AML-193 (cell line): ENCODE measurements around the gene RAB11FIP4.

Experiments
- DNase-seq, 2 experiments: peaks; one replicate each; lab custom pipeline; 2025; lab: John Stamatoyannopoulos, UW

Gene RAB11FIP4

DNA sequence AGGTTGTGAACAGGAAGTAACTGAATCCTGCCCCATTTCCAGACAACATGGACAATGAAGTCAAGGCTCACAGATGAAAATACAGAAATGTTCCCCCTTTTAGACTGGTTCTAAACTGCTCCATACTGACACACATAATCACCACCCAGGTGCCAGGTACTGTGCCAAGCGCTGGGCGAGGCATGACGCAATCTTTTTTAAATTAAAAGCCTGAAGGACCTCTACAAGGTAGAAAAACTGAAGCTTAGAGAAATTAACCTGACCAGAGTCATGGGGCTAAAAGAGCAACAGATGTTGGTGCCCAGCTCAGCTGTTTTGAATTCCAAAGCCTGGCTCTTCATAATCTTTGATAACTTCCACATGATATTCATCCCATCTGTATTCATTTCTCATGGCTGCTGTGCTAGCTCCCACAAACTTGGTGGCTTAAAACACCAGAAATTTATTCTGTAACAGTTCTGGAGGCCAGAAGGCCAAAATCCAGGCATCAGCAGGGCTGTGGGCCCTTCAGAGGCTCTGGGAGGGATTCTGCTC, 4.9 kb upstream of the RAB11FIP4 start:
- DNase-seq: no peak

DNA sequence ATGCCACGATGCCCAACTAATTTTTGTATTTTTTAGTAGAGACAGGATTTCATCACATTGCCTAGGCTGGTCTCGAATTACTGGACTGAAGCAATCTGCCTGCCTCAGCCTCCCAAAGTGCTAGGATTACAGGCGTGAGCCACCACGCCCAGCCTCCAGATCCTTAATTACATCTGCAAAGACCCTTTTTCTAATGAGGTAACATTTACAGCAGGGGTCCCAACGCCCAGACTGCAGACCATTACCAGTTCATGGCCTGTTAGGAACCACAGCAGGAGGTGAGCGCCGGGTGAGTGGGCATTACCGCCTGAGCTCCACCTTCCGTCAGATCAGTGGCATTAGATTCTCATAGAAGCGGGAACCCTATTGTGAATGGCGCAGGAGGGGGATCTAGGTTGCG, 4.0 kb upstream of the RAB11FIP4 start:
- DNase-seq: no peak

DNA sequence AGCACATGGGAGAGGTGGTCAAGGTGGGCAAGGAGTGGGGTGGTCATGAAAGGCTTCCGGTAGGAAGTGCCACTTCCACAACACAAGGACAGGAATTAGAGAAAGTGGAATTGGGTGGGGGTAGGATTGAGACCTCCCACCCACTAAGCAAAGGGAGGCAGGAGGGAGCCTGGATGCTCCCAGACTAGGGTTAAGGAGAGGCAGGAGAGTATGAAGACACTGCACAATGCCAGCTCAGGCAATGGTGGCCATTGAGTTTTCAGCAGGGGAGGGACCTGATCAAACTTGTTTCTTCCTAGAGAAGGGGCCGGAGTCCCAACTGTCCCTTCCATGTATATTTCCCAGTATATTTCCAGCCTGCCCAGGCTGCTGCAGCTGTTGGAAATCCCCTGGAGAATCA, 3.1 kb upstream of the RAB11FIP4 start:
- DNase-seq: no peak

DNA sequence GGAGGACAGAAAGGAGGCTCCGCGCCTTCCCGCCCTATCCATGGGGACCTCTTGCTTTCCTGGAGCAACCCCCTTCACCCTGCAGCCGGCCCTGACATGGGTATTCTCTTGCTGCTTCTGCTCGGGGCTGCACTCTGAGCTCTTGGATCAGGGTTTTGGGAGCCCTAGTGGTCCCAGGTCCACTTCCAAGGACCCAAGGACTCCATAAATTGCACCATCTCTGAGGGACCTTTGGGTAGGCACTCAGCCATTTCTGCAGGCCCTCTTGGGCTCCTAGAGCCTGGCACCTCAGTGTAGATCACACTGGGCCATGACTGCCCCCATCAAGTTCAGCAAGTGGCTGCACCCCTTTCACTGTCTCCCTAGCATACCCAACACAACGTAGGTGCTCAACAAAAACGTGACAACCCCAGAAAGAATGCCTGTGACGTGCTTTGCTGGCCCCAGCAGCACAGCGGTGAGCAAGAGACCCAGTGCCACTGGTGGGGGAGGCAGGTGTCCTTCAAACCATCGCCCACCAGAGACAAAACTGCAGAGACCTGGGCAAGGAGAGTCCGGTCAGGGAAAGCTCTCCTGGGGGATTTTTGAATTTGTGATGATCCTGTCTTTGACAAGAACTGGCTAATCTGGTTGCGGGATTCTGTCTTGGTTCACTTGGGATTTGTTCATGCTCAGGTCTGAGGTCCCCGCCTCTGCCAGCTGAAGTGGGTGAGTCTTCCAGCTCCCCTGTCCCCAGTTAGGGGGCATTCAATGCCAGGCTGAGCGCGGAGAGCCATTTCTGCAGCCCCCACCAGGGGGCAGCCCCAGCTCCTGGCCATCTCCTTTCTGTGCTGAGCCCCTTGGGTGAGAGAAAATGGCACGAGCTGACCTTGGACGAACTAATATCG, 2.5 kb upstream of the RAB11FIP4 start:
- no peak for DNase-seq

DNA sequence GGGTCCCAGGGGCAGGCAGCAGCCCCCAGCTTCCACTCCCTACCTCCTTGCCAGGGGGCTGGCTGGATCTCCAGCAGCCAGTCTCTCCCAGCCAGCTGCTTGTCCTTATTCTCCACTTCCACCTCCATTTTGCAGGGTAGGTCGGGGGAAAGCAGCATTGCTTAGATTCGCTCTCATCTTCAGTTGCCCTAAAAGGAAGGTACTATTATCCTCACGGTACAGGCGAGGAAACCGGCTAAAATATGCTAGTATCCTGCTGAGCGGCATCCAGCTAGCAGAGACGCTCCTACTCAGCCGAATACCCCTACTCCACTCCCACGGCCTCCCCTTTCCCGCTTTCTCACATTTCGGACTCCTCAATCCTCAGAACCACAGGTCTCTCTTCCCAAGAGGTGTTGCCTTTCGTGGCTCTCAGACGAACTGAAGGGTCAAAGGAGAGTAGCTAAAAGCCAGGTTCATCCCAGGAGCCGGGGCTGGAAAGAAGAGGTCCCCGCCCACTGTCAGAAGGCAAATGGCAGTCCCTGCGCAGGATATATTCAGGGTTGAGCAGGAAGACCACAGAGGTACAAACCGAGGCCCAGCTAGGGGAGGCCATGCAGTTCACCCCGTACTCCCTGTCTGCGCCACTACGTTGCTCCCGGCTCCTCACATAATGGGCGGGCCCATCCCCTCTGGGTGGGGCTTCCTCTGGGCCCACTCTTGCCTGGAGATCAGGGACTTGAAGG, 1.7 kb upstream of the RAB11FIP4 start:
- DNase-seq: no peak

DNA sequence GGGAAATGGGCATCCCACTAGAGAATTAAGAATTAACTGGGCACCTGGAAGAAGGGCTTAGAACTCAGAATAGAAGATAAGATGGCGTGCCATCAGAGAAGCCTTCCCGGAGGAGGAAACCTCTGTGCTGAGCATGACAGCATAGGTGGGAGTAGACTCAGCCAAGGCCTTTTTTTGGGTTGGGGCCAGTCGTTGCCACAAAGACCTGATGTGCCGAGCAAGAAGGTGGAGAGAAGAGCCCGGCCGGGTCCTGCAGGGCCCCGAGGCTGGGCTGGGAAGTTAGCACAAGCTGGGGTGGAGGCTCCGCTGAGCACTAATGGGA, 1.1 kb upstream of the RAB11FIP4 start:
- no peak for DNase-seq

DNA sequence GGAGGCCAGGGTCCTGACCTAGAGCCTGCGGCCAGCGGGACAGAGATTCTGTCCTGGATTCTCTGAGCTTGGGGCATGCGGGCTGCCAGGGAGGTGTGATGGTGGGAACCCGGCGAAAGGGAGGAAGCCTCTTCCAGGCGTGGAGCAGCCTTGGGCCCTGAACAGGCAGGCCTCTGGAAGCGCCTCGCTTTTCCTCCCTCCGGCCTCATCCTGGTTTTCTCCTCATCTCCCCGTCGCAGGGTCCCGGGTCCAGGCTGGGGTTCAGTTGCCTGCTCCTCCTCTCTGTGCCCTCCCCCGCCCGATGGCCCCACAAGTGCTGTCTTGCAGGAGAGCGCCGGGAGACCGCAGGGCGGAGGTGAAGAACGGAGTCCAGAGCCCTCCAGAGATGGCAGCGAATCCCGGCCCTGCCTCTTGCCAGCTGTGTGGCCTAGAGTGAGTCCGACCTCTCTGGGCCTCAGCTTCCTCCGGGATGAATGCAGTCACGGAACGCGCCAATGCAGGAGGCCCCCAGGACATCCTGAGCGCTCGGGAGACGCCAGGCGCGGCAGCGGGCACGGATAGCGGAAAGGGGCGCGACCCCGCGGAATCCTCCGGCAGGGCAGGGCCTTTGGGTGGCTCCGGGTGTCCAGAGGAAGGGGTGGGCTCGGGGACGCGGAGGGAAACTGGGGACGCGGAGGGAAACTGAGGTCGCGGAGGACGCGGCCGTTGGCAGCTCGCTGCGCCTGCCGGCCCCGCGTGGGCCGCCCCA, 553 bp upstream of the RAB11FIP4 start:
- DNase-seq: no peak

DNA sequence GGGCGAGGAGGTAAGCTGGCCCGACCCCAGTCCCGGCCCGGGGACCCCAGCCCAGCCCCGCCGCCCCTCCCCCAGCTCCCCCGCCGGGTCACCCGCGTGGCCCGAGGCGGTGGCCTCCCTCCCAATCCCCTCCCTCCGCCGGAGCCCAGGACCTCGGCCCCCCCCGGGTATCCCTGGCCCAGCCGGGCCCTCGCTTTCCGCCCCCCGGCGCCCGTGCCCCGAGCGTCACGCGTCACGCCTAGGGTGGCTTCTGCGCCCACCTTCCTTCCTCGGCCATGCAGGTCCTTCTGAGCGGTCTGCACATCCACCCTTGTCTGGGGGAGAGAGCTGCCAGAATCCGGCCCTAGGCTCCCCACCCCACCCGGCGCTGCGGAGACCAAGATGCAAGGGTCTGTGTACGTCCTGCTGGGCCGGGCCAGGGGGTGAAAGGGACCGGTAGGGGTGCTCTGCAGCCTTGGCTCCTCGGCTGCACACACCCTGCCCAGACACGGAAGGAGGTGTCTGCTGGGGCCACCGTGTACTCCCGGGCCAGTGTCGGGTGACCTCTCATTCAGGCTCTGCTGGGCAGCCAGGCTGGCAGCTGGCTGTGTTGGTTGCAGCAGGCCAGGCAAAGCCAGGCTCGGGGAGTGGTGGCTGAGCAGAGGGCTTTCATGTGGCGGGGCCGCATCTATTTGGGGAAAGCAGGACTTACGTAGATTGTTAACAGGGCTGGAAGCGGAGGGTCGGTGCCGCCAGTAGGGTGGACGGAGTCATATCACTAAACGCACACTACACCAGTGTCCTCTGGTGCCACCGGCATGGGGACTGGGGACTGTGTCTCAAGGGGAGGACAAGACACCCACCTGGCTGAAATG, 754 bp downstream of the RAB11FIP4 start:
- no peak for DNase-seq

DNA sequence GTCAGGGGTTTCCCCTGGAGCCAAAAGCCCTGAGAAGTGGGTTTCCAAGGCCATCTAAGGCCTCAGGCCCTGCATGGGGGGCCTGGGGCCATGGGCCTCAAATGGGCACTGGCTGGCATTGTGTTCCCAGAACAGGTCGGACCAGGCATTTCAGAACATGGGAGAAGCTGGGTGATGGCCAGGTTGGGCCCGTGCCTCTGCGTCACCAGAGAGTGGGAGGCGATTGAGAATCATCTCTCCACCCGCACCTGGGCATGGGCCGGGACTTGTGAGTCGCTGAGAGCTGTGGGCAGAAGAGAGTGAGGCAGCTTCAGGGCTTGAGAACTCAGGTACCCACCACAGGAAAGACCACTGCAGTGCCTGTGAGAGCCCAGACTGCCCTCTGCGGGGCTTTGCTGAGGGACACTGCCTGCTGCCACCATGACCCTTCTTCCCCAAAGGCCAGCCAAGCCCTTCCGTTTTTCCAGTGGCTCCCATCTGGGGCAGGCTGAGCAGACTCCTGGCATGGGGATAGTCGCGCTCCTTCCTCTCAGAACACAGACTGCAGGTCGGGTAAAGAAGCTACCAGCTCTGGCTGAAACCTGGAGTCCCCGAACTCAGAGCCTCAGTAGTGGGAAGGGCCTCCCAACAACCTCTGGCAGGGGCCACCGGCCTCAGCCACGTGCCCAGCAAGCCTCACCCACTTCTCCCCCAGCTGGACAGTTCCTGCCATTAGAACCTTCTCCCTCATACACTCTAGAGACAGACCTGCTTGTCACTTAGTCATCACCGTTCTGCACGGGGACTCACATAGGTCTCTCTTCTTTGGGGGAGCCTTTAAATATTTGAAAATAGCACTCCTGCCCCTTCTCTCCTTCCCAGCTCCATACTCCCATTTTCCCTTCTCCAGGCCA, 1.6 kb downstream of the RAB11FIP4 start:
- DNase-seq: no peak

DNA sequence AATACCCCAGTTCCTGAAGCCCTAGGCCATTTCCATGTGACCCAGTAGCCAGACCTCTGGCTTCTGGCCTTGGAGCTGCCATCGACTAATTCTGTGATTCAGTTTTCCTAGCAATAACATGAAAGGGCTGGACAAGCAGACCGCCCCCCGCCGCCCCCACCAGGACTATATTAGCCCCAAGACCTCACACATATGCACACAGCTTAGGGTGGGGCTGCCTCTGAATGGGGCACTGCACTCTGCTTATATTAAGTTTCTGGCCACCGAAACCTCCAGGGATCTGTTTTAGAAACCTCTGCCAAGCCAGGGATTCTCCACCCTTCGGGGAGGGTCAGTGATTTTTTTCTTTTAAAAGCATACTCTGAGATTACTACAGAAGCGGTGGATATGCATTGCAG, 2.3 kb downstream of the RAB11FIP4 start:
- no peak for DNase-seq

DNA sequence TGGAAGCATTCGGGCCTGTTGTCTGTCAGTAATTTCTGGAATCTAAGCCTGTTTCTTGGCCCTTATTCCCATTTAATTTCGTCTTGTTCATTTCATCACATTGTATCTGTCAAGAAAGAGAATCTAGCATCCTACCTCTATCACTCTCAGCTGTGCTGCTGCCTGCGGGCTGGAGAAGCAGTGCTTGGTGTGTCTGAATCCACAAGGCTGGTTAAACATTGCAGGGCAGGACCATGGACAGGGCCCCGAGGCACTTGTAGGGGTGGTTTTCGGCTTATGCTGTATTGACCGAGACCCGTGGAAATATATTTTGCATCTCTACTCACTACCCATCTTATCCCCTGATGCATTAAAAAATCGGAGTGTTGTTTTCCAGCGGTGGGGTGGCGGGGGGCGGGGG, 3.1 kb downstream of the RAB11FIP4 start:
- no peak for DNase-seq

DNA sequence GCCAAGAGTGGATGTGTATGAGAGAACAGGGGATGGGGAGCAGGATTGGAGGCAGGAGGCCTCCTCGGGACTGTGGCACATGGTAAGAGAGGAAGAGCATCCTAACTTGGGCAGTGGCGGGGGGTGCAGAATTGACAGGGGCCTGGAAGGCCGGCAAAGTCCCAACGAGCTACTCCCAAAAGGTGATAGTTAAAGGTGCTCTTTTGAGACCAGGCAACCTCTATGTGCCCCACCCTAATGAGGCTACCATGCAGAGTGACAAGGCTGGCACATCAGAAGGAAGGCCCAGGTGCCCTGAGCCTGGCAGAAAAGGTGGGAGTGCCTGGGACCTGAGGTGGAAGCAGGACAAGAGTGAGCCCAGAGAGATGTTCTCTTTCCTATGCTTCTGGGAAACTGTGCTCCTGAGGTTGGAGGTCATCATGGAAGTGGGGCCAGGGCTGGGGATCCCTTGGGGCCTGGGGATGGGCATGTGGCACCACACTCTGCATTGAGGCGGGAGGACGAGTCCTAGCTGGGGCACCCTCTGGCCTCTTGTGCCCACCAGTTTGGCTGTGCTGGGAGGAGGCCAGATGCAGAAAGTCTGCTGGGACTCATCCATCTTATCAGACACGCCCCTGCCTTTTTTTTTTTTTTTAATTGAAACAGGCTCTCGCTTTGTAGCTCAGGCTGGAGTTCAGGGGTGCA, 5.9 kb downstream of the RAB11FIP4 start:
- DNase-seq: no peak

DNA sequence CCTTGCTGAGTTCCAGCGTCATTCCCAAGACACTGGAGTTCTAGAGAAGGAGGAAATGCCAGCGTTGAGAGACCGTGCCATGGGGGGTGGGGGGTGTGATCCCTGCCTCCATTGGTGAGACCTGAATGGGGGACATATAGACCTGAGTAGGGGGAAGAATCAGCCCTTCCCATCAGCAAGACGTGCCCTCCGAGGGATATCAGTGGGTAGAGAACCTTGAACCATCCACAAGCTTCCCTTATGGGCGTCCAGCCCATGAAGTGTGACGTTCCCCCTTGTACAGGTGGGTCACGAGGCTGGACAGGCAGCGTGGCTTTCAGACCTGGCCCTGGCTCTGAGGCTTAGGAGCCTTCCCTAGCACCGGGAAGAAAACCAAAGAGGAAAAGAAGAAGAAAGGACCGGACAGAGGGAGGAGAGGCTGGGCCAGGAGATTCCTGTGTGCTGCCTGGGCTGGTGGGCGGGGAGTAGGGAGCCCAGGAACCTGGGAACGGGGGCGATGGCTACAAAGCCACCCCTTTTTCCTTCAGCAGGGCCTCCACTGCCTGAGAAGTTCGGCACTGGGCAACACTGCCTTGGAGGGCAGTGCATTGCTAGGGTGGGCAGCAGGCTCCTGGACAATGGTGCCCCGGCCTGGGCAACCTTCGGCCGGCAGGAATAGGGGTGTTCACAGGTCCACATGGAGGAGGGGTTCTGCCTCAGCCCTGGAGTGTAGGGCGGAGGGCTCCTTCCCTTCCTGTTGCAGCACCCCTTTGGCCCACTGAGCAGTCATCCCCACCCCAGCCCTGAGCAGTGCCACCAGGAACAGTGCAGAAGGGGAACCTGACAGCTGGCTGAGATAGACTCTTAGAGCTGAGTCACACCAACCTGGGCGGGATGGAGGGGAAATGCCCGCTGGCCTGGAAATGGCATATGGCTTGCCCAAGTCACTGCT, 7.2 kb downstream of the RAB11FIP4 start:
- DNase-seq: no peak

DNA sequence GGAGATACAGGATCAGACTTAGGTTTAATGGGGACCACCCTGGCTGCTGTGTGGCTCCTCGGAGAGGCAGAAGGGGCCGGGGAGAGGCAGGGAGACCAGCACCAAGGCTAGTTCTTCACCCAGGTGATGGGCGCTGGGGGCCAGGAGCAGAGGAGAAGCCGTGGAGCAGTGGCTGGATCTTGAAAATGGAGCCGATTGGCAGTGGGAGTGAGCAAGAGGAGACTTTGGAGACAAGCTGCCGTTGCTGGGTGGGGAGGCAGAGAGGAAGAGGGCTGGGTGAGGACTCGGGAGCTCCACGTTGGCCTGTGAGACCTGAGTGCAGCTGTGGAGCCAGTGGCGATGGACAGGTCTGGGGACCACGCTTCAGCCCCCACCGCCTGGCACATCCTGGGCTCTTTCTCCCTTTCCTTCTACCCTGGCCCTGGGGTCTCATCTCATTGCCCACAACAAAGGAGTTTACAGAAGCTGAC, 9.0 kb downstream of the RAB11FIP4 start:
- no peak for DNase-seq

DNA sequence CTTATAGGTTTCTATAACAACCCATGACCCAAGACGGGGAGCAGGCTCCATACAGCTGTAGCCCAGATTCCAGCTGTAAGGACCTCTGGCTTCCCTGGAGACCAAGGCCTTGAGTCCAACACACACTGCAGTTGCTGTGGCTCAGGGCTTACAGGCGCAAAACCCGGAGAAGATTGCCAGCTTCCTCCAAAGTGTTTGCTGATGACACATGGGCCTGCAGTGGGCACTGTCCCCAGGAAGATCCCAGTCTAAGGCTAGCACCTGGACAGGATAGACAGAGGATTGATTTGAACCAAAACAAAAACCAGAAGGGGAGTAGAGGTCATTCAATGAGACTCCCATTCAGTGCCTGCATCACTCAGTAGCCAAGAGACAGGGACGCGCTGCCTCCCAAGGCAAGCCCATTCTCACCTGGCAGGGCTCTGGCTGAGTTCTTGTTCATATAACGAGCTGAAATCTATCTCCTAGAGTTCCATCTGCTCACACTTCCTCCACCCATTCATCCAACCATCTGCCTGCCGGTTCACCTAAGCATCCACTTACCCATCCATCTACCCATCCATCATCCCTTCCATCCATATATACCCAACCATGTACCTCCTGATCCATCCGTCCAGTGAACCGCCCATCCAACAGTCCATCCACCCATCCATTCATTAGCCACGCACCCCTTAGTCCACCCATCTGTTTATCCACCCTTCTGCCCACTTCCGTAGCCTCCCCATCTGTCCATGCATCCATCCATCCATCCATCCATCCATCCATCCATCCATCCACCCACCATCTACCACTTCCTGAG, 10.2 kb downstream of the RAB11FIP4 start:
- no peak for DNase-seq

DNA sequence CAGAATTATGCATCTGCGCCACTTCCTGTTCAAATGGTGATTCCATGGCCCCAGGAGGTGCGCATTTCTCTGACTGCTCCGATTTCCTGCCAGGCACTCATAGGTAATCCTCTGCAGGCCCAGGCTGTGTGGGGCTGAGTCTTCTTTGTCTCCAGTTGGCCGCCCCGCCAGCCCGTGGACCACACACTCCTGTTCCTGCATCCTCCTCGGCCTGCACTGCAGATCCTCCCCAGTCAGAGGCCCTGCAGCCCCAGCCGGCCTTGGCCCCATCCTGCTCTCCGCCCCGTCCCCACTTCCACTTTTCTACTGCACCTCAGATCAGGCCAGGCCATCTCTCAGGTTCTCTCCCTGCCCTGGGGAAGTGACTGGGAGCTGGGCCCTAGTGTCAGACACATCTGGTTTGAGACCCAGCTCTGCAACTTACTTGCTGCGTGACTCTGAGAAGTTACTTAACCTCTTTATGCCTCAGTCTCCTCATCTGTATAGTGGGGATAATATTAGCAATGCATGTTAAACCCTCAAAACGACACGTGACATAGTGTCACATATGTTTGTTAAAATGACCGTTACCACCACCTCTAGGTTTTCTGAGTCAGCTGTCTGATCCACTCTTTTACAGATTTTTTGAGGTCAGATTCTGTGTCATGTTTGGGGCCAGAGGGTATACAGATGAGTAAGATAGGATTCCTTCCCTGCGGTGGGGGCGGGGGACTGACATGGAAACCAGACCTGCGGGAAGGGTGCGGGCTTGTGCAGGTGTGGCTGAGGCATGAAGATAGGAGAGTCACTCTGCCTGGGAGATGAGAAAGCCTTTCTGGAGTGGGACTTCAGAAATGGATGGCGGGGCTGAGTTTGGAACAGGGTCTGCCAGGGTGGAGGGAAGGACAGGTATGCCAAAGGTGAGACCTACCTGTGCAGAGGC, 12.8 kb downstream of the RAB11FIP4 start:
- DNase-seq: no peak

DNA sequence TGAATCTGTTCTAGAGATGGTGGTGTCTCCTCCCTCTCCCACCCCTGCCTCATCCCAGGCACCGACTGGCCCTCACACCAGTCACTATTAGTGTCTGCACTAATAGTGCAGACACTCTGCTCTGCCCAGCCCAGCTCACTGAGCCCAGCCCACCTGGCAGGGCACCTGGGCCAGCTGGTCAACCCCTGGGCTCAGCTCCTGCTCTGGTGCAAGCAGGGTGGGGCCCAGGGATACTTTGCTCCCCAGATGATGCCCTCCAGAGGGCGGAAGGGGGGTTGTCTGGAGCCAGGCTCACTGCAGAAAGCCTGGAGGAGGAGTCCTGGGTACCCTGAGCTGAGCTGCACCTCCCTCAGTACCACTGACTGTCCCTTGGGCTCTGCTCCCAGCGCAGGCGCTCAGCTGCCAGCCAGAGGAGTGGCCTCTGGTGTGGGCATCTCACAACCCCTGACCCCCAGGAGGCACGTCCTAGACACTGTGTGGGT, 14.5 kb downstream of the RAB11FIP4 start:
- DNase-seq: no peak
